Testis (tissue), 2 donors: ENCODE data around the gene VAV1.
"Not testable (repeated sequence)": the region's sequence is repeated elsewhere in the genome, so short reads cannot be mapped to it uniquely, and the experiment has no call there.

Experiments
- POLR2A ChIP-seq: fragments of 450-650 bp; IDR thresholded peaks from one replicate; pipeline ENCODE4 v1.6.1; 2017; ENCODE audit warnings: antibody characterized with exemption, mild to moderate bottlenecking, moderate library complexity
- TF ChIP-seq, protein P1 (sequence below), 3 experiments: fragments of 450-650 bp in 2 of 3; fragments of 200-600 bp in 1 of 3; sonication (generic) in 1 of 3; IDR thresholded peaks; one replicate each; pipeline ENCODE4 v1.5.1; 2016 to 2019; ENCODE audit warnings: antibody characterized with exemption in 3 of 3, mild to moderate bottlenecking in 2 of 3, moderate library complexity in 1 of 3

DNA sequence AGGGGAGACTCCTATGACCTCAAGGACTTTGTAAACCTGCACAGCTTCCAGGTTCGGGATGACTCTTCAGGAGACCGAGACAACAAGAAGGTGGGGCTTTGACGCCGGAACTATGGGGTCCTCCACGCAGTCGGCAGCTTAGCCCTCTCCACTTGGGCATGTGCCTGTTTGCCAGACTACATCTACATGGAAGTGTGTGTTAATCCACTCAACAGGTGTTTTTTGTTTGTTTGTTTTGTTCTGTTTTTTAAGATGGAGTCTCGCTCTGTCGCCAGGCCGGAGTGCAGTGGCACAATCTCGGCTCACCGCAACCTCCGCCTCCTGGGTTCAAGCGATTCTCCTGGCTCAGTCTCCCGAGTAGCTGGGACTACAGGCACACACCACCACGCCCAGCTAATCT, 57.3 kb downstream of the VAV1 start:
- not testable (repeated sequence) for TF ChIP-seq POLR2A
- TF ChIP-seq, protein P1, sequence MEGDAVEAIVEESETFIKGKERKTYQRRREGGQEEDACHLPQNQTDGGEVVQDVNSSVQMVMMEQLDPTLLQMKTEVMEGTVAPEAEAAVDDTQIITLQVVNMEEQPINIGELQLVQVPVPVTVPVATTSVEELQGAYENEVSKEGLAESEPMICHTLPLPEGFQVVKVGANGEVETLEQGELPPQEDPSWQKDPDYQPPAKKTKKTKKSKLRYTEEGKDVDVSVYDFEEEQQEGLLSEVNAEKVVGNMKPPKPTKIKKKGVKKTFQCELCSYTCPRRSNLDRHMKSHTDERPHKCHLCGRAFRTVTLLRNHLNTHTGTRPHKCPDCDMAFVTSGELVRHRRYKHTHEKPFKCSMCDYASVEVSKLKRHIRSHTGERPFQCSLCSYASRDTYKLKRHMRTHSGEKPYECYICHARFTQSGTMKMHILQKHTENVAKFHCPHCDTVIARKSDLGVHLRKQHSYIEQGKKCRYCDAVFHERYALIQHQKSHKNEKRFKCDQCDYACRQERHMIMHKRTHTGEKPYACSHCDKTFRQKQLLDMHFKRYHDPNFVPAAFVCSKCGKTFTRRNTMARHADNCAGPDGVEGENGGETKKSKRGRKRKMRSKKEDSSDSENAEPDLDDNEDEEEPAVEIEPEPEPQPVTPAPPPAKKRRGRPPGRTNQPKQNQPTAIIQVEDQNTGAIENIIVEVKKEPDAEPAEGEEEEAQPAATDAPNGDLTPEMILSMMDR (IDR thresholded peaks at IDR 0.05), result not testable (repeated sequence)
